NCI-H1092 treated with DMSO at 0.1 percent for 48 hours (cell line): Measurements from ENCODE around the gene HSD17B7.
"Not testable (repeated sequence)": the region's sequence is repeated elsewhere in the genome, so short reads cannot be mapped to it uniquely, and the experiment has no call there.

Source experiments
- DNase-seq: peaks from one replicate; lab custom pipeline; 2025; lab: John Stamatoyannopoulos, UW

The HSD17B7 gene

DNA sequence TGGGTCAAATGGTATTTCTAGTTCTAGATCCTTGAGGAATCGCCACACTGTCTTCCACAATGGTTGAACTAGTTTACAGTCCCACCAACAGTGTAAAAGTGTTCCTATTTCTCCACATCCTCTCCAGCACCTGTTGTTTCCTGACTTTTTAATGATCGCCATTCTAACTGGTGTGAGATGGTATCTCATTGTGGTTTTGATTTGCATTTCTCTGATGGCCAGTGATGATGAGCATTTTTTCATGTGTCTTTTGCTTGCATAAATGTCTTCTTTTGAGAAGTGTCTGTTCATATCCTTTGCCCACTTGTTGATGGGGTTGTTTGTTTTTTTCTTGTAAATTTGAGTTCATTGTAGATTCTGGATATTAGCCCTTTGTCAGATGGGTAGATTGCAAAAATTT is 17.0 kb downstream of the HSD17B7 start:
- not testable (repeated sequence) for DNase-seq

DNA sequence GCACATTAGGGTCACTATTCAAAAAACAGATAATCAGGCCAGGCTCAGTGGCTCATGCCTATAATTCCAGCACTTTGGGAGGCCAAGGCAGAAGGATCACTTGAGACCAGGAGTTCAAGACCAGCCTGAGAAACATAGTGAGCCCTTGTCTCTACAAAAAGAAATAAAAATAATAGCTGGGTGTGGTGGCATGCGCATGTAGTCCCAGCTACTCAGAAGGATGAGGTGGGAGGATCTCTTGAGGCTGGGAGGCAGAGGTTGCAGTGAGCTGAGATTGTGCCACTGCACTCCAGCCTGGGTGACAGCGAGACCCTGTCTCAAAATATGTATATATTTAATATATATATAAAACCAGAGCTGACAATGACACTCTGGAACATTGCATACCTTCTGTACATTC is 21.9 kb downstream of the HSD17B7 start:
- not testable (repeated sequence) for DNase-seq

DNA sequence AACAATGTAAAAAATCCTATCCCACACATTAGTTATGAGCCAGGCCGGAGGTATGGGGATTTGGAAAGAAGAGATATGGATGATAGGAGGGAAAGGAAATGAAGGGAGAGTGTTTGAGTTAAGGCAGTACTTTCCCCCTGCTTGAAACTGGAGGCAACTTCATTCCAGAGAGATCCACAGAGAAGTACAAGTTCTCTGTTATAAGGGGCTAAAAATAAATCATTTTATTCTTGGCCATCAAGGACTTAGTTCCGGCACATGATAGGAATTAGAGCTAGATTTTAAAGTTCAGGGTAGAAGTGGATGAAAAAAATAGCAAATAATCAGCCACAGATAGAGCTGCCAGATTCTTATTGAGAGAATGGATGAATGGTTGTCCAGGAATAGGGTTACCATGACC is 27.6 kb downstream of the HSD17B7 start:
- DNase-seq = not testable (repeated sequence)

DNA sequence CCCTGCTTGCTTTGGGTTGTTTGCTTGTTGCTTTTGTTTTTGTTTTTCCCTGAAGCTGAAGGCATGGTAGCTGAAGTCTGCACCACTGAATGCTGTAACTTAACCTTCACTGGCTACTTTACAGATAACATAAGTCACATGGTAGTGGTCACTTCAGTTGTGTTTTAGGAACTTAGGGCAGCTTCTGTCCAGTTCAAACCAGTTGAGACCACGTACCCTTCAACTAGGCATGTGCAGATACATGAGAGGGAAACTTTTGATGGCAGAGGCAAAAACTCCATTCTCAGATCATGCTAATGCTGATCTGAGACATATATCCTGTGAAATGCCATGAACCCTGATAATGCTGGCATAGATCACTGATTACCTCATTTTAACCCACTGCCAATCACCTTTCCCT is 28.2 kb downstream of the HSD17B7 start:
- DNase-seq = not testable (repeated sequence)

DNA sequence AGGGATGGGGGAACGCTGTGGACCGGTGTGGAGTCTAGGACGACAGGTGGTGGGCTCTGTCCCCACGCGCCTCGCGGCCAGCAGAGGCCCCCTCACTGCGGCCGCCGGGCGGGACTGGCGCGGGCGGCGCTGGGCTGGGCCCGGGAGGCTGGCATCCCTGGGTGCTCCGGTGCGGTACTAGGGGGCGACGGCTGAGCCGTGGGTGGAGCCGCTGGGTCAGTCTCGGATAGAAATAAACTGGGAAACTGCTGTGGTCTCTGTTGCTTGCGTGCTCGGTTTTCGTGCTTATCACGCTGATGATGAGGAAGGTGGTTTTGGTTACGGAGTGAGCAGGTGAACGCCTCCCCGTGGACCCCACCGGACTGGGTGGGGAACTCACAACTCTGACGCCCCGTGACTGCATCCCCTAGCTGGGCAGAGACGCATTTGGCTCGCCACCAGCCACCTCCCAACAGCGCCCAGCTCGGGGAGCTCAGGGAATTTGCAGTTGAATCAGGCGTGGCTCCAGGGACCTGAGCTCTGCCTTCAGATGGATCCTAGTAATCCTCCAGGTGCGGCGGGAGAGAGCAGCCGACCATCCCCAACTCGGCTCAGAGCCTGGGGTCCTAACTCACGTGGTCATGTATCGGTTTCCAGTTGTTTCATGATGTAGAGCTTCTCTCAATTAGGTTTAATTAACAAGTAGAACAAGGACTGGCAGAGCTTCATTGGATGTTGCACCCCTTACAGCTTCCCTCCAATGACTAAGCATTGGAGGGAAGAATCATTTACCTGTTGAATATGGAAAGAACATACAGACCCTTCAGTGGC is 32.1 kb downstream of the HSD17B7 start:
- DNase-seq = peak; percentile 68

DNA sequence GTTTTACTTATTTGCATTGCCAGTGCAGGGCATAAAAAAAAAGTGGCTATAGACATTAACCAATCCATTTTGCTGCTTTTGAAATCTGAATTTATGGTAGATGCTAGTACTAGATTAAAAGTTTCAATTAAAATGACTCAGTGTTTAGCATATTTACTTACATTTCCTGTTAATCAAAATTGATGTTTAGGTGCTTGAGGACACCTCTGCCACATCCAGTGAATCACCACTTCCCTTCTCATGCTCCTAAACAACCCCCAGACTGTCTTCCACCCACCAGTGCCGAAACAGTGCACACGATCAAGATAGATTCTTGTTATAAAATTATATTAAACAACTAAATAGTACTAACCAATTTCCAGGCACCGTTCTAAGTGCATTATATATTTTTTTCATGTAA is 32.7 kb downstream of the HSD17B7 start:
- DNase-seq = no peak

DNA sequence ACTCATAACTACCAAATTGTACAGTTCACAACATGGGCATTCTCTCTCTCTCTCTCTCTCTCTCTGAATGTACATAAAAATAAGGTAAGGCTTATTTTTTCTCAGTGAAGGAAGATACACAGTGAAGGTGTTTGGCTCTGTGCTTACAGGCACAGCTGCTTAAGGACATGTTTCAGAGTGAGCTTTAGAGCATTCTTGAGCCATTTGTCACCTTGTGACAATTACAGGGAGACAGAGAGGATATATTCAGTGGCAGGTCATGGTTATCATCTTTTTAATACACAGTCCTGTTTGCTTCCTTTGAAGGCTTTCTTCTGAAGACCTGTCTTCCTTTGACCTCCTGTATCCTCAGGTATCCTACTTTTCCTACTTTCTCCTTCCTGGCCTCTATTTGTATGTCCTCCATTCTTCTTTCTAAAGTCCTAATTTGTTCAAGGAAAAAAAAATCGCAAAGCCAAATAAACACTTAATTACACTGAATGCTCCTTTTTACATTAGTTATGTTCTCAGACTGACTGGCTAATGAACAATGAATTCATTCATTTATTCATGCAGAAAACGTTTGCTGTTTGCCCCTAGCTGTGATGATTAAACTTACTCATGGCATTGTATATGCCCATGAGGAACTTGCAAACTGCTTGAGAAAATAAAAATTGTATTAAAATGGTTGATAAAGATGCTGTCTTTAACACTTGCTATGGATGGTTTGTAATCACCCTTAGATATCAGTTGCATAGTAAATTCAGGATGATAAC is 33.4 kb downstream of the HSD17B7 start:
- no peak for DNase-seq

DNA sequence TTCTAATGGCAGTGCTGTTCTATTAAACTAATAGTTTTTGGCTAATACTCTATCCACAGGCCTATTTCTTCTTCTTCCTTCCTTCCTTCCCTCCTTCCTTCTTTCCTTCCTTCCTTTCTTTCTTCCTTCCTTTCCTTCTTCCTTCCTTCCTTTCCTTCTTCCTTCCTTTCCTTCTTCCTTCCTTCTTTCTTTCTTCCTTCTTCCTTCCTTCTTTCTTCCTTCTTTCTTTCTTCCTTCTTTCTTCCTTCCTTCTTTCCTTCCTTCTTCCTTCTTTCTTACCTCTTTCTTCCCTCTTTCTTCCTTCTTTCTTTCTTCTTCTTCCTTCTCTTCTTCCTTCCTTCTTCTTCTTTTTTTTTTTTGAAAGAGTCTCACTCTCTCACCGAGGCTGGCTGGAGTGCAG is 38.8 kb downstream of the HSD17B7 start:
- no peak for DNase-seq

DNA sequence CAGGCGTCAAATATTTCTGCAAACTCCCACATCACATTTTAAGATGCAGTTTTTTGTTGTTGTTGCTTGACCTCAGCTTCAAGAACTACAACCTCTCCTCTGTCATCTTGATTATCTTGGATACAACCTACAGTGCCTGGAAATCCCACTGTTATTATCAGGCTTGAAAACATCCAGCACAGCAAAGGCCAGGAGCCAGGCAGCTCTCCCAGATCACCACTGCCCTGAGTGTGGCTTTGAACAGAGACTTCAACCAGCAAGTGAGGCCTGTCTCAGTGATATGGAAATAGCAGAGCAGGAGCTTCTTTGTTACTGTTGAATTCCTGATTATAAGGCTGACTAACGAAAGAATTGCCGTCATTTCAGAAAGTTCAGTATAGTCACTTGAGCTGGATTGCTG is 42.0 kb downstream of the HSD17B7 start:
- no peak for DNase-seq

DNA sequence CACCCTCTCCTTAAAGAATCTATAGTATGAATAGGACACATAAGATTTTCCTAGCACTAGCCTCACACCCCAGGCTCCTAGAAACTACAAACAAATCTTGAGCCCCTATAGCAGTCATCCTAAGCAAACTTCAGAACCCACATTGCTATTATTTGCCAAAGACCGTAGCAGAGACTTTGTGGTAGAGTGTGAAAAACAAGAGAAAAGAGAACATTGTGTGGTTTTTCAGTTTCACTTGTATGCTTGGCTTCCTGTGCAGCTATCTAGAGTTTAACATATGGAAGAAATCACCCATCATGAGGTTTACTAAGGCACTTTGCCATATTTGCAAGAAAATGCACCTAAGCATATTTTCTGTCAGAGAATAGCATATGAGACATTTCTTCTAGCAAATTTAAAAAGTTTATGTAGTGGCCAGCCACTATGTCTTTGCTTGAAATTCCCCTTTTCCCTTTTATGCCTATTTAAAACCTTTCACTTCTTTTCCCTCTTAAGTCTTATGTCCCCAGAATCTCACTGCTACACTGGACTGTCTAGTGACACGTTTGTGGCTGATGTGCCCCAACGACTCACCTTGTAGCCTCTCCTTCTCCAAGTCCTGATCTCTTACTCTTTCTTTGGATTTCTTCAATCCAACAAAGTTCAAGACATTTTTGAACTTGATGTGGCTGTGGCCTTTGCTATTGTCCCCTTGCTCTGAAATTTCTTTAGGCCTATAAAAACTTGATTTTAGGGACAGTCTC is 44.8 kb downstream of the HSD17B7 start:
- no peak for DNase-seq

DNA sequence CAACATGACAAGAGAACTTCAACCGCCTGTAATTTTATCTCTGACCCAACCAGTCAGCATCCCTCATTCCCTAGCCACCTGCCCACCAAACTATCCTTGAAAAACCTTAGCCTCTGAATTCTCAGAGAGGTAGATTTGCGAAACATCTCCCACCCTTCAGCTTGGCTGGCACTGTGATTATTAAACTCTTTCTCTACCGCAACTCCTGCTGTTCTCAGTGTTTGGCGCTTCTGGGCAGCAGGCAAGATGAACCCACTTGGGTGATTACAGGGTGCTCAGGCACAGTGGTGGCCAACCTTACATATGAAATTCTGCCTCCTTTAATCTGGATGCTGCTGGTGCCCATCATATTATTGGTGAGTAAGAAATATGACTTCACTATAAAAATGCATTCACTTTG is 48.4 kb downstream of the HSD17B7 start:
- no peak for DNase-seq

DNA sequence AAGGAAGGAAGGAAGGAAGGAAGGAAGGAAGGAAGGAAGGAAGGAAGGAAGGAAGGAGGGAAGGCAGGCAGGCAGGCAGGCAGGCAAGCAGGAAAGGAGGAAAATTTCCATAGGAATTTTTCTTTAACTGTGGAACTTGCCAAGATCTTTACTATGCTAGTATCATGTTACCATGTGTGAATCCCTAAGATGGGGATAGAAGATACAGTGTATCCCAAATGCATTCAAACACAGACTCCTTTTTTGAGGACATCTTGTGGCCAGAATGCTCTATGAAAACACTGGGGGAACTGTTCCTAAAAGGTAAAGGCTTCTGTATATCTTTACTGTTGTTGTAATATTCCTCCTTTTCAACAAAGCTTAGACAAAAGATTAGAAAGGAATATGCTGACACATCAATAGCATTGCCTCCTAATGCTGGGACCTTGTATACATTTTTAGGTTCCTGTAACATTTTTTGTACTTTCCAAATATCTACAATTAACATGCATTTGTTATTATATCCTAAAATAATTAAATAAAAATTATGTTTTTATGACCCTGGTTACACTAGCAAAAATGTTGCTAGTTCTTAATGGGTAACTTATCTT is 49.8 kb downstream of the HSD17B7 start:
- DNase-seq = no peak

DNA sequence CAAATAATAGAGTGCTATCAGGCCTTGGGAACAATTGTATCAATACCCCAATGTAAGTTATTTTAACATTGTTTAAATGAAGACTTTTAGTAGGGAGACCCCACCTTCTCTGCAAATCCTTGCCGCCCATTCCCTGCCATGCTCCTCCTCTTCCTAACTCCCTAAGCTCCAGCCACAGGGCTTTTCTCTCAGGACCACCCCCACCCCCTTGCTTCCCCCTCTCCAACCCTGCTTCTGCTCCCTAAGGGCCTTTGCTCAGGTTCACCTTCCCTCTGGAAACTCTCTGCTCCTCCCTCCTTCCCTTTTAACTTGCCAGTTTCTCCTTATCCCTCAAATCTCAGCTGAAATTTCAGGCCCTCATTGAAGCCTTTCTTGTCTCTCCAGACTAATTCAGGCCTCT is 53.7 kb downstream of the HSD17B7 start:
- no peak for DNase-seq

DNA sequence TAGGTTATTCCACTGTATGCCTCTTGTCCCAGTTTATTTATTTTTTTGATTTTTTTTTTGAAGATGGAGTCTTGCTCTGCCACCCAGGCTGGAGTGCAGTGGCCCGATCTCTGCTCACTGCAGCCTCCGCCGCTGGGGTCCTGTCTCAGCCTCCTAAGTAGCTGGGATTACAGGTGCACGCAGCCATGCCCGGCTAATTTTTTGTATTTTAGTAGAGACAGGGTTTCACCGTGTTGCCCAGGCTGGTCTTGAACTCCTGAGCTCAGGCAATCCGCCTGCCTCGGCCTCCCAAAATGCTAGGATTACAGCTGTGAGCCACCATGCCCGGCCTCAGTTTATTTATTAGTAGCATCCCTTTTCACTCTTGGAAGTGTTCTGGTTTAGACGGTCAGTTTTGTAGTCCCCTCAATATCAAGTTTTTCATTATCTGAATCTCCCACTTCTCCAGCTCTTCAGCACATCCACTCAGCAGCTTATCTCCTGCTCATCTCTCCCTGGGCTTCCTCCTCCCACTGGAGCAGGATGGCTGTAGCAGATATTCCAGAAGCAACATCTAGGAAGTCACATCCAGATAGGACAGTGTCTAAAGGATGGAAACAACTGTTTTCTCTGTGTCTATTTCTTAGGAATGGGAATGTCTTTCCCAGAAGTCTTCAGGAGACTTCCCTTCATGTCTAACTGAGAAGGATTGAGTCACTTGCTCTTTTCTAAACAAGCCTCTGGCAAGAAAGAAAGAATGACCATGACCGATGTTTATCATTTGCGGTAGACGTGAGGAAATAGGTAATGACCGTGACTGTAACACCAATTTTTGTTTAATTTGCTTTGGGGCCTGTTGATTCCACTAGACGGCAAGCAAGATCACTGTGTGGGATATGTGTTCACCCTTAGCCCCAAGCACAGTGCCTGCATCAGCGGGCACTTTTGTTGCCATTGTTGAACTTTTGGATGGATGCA is 56.0 kb downstream of the HSD17B7 start:
- no peak for DNase-seq

DNA sequence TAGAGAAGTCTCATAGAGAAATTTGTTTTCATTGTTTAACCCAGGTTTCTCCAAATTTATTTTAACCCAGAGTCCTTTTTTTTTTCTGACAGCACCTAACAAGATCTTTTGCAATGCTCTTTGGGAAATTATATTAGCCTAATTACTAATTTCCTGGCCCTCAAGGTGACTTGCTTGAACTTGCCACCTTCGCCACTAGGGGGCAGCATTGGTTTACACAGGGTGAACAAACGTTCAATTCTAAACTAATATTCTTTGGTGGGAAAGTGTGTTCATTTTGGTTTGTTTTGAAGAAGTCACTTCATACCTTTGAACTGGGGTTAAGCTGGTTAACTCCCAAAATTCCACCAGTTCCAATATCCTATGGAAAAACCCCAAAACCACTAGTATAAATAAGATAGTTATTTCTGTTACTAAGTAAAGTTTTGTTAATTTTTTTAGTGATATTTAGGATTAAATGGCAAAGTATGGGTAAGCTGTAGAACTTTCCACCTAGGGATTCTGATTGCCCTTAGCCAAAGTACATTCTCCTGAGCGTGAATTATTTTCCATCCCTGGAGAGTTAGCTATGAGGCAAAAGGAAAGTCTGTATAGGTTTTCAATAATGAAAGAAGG is 57.4 kb downstream of the HSD17B7 start:
- peak; percentile 74 for DNase-seq

DNA sequence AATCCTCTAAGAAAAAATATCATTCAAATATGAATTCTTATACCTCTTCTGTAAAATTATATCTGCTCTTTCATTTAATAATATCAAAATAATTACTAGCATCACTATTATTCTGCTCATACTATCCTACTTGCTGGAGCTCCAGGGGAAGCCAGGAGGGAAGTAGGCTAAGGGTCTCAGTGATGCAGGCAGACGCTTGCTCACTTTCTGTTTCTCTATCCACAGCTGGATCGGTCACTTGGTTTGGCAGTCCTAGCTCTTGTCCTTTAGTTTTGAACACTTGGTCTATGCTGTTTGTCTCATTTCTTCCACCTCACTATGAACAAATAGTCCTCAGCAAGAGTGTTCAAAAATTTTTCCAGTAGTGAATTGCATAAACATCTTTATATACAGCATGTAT is 59.2 kb downstream of the HSD17B7 start:
- no peak for DNase-seq

DNA sequence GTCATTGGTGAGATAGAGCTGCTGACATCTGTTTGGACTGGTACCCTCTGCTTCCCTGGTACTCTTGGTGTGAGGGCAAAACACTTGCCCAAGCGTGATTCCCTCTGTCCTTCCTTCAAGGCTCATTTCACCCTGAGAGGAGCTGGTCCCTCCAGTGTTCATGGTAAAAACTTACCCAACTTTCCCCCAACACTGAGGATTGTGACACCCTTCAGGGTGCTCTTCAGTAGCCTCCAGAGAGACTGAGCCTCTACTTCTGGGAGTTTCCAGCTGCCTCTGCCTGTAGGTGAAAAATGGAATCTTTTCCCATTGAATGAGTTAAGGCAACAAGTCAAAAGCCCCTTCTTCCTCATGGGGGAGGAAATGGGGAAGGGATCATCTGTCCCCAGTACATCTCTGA is 60.8 kb downstream of the HSD17B7 start:
- DNase-seq = no peak

DNA sequence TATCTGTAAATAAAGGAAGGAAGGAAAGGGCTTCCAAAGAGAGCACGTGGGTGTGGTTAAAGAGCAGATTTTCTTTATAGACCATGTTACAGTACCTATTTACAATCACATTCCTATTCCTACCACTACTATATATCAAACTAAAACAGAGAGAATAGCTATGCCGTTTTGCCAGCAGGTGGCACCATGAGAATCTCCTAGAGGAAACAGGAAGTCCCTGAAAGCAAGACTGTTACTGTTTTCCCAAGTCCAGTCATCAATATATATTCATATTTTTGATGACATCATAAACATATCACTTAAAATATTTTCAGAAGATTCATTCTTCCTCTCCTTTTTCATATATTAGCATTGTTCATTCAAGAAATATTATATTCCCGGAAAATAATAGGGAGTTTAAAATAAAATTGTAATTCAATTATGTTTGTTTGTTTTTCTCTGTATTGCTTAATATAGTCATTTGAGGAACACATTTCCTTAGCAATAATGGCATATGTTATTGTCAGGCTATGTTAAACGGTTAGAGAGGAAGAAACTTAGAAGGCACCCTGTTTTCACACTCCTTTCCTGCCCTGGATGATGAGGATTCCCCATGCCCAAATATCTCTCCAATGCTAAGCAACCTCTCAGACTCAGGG is 63.9 kb downstream of the HSD17B7 start:
- DNase-seq = peak; percentile 84

DNA sequence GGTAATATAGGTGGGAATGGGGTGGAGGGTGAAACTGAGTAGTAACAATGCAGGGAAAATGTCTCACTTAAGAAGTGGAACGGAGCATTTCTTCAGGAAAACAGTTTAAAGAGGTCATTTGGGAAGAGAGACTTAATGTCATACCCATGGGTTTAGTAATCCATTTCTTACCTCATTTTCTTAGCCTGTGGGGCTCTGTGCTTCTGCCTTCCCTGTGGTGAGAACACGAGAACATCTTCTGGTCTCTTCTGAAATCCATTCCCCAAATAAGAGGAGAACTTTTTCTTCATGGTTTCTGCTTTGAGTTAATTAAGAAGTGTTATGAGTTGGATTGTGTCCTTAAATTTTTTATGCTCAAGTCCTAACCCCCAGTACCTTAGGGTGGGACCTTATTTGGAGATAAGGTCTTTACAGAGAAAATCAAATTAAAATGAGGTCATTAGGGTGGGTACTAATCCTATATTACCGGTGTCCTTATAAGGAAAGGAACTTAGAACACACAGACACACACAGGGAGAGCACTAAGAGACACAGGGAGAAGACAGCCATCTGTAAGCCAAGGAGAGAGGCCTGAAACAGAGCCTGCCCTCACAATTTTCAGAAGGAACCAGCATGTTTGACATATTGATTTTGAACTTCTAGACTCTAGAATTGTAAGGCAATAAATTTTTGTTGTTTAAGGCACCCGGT is 65.1 kb downstream of the HSD17B7 start:
- no peak for DNase-seq

DNA sequence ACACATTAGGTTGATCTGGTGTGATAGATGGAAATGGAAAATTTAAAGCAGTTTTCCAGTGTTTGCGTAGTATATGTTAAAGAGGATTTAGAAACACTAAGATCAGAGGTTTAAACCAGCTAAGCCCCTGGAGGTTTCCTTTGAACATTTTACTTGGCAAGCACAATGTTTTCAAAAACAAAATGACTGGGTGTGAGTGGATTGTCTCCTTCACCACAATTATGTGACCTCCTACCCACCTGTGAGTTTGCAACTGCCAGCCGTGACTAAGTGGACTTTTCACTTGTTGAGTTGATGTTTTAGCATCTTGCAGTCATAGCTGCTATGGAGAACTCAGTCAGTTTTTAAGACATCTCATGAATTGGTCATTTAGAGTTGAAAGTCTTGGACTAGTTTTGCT is 65.8 kb downstream of the HSD17B7 start:
- no peak for DNase-seq
